Measurements from ENCODE around the gene OR51I1. TPM values are rescaled to one million over a fixed set of nuclear protein-coding genes. Genes with fewer than 3 reads are reported as not detected.

Gene OR51I1
- total and polyA plus RNA-seq, 9 donors: 0.25 to 1.4 (median 0.66) TPM; not detected in 3

DNA sequence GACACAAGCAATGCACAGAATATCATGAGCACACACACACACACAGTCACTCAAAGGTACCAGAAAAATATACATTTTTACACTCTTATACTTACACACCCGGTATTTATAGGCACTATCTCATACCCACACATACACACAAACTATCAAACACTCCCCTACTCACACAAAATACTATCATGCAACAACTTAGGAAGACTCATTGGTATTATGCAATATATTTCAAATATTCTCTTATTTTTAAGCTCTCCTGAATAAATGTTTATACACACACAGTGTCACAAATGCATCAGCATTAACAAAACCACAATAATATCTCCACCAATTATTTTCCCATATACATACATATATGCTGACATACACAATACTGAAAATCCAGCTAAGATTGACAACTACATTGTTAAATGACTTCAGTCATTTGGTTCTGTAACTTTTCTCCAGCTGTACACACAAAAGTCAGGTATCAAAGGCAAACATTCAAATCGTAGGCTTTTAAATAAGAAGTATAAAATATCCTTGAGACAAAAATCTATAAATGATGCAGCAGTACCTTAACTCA, 2.6 kb upstream of the OR51I1 start:
- no peak for DNase-seq
- intact Hi-C loops (cut with DNase I): no loop called here
- Histone ChIP-seq H3K4me3 (no peak overlapping the region), H3K36me3 (no peaks in the 10 kb centered on the region), H3K9me3 (no peaks in the 10 kb centered on the region), H3K27ac (no peak overlapping the region), H3K27me3 (no peaks in the 10 kb centered on the region), H3K4me1 (ENCODE audit: insufficient read depth) (no peaks in the 10 kb centered on the region)
- no peak for TF ChIP-seq EP300 (IDR thresholded peaks at IDR 0.05)
- TF ChIP-seq POLR2A (IDR thresholded peaks at IDR 0.05): no peak
- TF ChIP-seq CTCF (IDR thresholded peaks at IDR 0.05): no peak
- 32 to 81% (median 38%) methylated on average over 2 of the region's 2 CpGs for WGBS, 3 donors

DNA sequence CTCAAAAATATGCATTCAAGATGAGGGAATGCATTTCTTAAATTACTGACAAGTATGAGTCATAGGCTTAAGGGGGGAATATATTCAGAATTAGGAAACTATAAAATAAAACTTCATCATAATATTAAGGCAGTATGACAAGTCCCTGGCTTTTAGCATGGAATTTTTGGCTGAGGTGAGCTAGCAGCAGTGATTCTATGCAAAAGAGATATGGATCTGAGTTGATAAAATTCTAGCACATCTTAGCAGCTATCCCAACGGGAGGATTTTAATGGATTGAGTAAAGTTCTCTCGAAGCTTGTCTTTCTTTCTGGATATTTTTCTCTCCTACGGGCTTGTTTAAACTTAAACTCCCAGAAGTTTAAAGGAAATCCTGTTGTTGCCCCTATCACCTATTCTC, 18.2 kb downstream of the OR51I1 start:
- Histone ChIP-seq H3K27me3 (no peaks in the 10 kb centered on the region), H3K27ac (no peak overlapping the region), H3K9me3 (no peaks in the 10 kb centered on the region), H3K4me3 (no peak overlapping the region), H3K4me1 (ENCODE audit: insufficient read depth) (no peaks in the 10 kb centered on the region), H3K36me3 (no peaks in the 10 kb centered on the region)
- TF ChIP-seq EP300 (IDR thresholded peaks at IDR 0.05) (no peak), POLR2A (IDR thresholded peaks at IDR 0.05) (no peak), CTCF (IDR thresholded peaks at IDR 0.05) (no peak)
- WGBS, 3 donors: 75 to 86% (median 82%) methylated on average over 3 of the region's 3 CpGs
- no peak for DNase-seq
- intact Hi-C loops (cut with DNase I): no loop called here

- Histone ChIP-seq H3K36me3 (no peaks in the 10 kb centered on the region), H3K9me3 (no peaks in the 10 kb centered on the region), H3K4me1 (ENCODE audit: insufficient read depth) (no peaks in the 10 kb centered on the region), H3K27ac (no peak within 1 kb of the TSS), H3K4me3 (no peak within 1 kb of the TSS), H3K27me3 (no peaks in the 10 kb centered on the region)
- DNase-seq: no peak
- TF ChIP-seq POLR2A (IDR thresholded peaks at IDR 0.05) (no peak), EP300 (IDR thresholded peaks at IDR 0.05) (no peak), CTCF (IDR thresholded peaks at IDR 0.05) (no peak)
- intact Hi-C loops (cut with DNase I): no loop called here
- WGBS, 3 donors: 33 to 56% (median 50%) methylated on average over 1 of the region's 1 CpG
These were observed 19.5 kb downstream of the OR51I1 start, which contains the start of gene OR51Q1 for GRCh38 chr11:5421811-5422210. Gene OR51Q1, plus strand, starts transcription at chr11:5422111. Its CDS starts 90 bp downstream, at chr11:5422201.

DNA sequence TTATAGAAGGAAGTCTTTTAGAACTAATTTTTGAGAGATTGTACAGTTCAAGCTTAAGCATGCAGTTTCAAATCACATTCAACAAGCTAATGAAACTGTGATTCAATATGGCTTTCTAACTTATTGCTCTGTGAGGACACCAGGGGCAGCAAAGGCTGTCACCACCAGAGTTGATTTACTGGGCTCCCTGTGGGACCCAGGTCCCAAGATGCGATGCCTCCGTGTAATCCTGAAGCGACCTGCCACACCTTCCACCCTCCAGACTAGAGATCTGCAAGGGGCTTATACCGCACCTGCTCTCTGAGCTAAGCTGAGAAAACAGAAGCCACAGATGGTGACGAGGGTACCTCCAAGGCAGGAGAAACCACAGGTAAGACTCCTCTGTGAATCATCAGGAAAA, 20.3 kb downstream of the OR51I1 start:
- no peaks in the 10 kb centered on the region for H3K36me3 ChIP-seq
- no peaks in the 10 kb centered on the region for H3K9me3 ChIP-seq
- DNase-seq: no peak
- H3K4me3 ChIP-seq: no peak overlapping the region
- H3K27me3 ChIP-seq: no peaks in the 10 kb centered on the region
- 62 to 63% (median 63%) methylated on average over 5 of the region's 5 CpGs for WGBS, 3 donors
- intact Hi-C loops (cut with DNase I): no loop called here
- no peak overlapping the region for H3K27ac ChIP-seq
- TF ChIP-seq CTCF (IDR thresholded peaks at IDR 0.05) (no peak), EP300 (IDR thresholded peaks at IDR 0.05) (no peak), POLR2A (IDR thresholded peaks at IDR 0.05) (no peak)
- no peaks in the 10 kb centered on the region for H3K4me1 ChIP-seq (ENCODE audit: insufficient read depth)

Measured in ovary (tissue), 9 donors.